Thyroid gland (tissue), 4 donors: ENCODE results near the gene KPRP. TPM values are rescaled to one million over a fixed set of nuclear protein-coding genes. Genes with fewer than 3 reads are reported as not detected.

Source experiments
- DNase-seq, 2 donors: peaks; one replicate each; pipeline ENCODE4 v3.0.0-alpha.2; 2019
- H3K27ac ChIP-seq, 3 donors: fragments of 200-600 bp; sonication (generic); 1 replicate in 2 of 3; 2 replicates in 1 of 3; pipeline ENCODE4 v1.5.1; 2016 to 2019; ENCODE audit warnings: mild to moderate bottlenecking in 1 of 3, moderate library complexity in 1 of 3
- H3K27me3 ChIP-seq: fragments of 200-600 bp; sonication (generic); one replicate; pipeline ENCODE4 v1.5.1; 2019
- H3K36me3 ChIP-seq, 2 donors: fragments of 200-600 bp; sonication (generic); one replicate each; pipeline ENCODE4 v1.5.1; 2016 to 2019
- H3K4me1 ChIP-seq, 2 donors: fragments of 200-600 bp; sonication (generic); one replicate each; pipeline ENCODE4 v1.5.1; 2017 to 2019
- H3K4me3 ChIP-seq, 3 donors: fragments of 200-600 bp; sonication (generic); replicated peaks in 1 of 3; 1 replicate in 2 of 3; 2 replicates in 1 of 3; pipeline ENCODE4 v1.5.1; 2016; ENCODE audit warnings: mild to moderate bottlenecking in 1 of 3
- H3K9me3 ChIP-seq: fragments of 200-600 bp; sonication (generic); one replicate; pipeline ENCODE4 v1.5.1; 2017
- CTCF ChIP-seq, 6 experiments: fragments of 200-600 bp in 3 of 6; fragments of 450-650 bp in 3 of 6; sonication (generic) in 3 of 6; IDR thresholded peaks; one replicate each; pipeline ENCODE4 v1.5.1; 2016 to 2019; ENCODE audit warnings: antibody characterized with exemption in 6 of 6, mild to moderate bottlenecking in 2 of 6, inconsistent platforms in 1 of 6, moderate library complexity in 1 of 6
- POLR2A ChIP-seq, 2 donors: fragments of 450-650 bp; IDR thresholded peaks; one replicate each; pipeline ENCODE4 v1.6.1; 2017; ENCODE audit warnings: antibody characterized with exemption in 2 of 2, mild to moderate bottlenecking in 2 of 2, moderate library complexity in 1 of 2
- WGBS, 2 donors: methylation state at CpG; one replicate each; pipeline ENCODE4 v1.1.5; 2017; 5-methylcytosine and 5-hydroxymethylcytosine counted together
- intact Hi-C: fragments of 100-400 bp; cut with DNase I; formaldehyde crosslinking; loops from one replicate; pipeline ENCODE4 v1.15.1; 2023
- total RNA-seq, 4 donors: library from RNA; depleted of rRNA; stranded (reverse); fragments of >200 nt; gene quantifications; one replicate each; pipeline ENCODE4 v1.2.3, GENCODE V29; 2016

Gene KPRP
- total RNA-seq, 4 donors from 2014 or later = not detected

GRCh38 chr1:152758636-152759035 is 811 bp downstream of the KPRP start:
- Histone ChIP-seq H3K4me3 (no peak overlapping the region), H3K4me1 (no peaks in the 10 kb centered on the region), H3K27ac (no peak overlapping the region), H3K27me3 (no peaks in the 10 kb centered on the region), H3K9me3 (no peaks in the 10 kb centered on the region), H3K36me3 (no peaks in the 10 kb centered on the region)
- intact Hi-C loops = no loop called here
- no peak for TF ChIP-seq CTCF (IDR thresholded peaks at IDR 0.05)
- no peak for TF ChIP-seq POLR2A (IDR thresholded peaks at IDR 0.05)
- 40 to 50% methylated on average over 4 of the region's 4 CpGs for WGBS, 2 donors
- DNase-seq = peak; percentile 82 to 85

- DNase-seq = no peak
- TF ChIP-seq POLR2A (IDR thresholded peaks at IDR 0.05) (no peak), CTCF (IDR thresholded peaks at IDR 0.05) (no peak)
- Histone ChIP-seq H3K36me3 (no peaks in the 10 kb centered on the region), H3K27me3 (no peaks in the 10 kb centered on the region), H3K4me1 (no peaks in the 10 kb centered on the region), H3K9me3 (no peaks in the 10 kb centered on the region), H3K4me3 (no peak overlapping the region), H3K27ac (no peak overlapping the region)
- intact Hi-C loops = no loop called here
- 91 to 98% methylated on average over 7 of the region's 8 CpGs for WGBS, 2 donors
Observed at GRCh38 chr1:152759453-152760173, 1.8 kb downstream of the KPRP start.

- intact Hi-C loops = no loop called here
- H3K36me3 ChIP-seq = no peaks in the 10 kb centered on the region
- H3K9me3 ChIP-seq = no peaks in the 10 kb centered on the region
- no peak overlapping the region for H3K27ac ChIP-seq
- 93 to 95% methylated on average over 31 of the region's 31 CpGs for WGBS, 2 donors
- no peak for DNase-seq
- H3K27me3 ChIP-seq = no peaks in the 10 kb centered on the region
- H3K4me3 ChIP-seq = no peak overlapping the region
- TF ChIP-seq POLR2A (IDR thresholded peaks at IDR 0.05) (no peak), CTCF (IDR thresholded peaks at IDR 0.05) (no peak)
- no peaks in the 10 kb centered on the region for H3K4me1 ChIP-seq
Observed at GRCh38 chr1:152760551-152761190, 2.8 kb downstream of the KPRP start.

GRCh38 chr1:152761609-152762213 is 3.9 kb downstream of the KPRP start:
- no peak overlapping the region for H3K27ac ChIP-seq
- H3K4me3 ChIP-seq = no peak overlapping the region
- no peak for DNase-seq
- intact Hi-C loops = no loop called here
- H3K4me1 ChIP-seq = no peaks in the 10 kb centered on the region
- H3K36me3 ChIP-seq = no peaks in the 10 kb centered on the region
- H3K27me3 ChIP-seq = no peaks in the 10 kb centered on the region
- no peak for TF ChIP-seq POLR2A (IDR thresholded peaks at IDR 0.05)
- TF ChIP-seq CTCF (IDR thresholded peaks at IDR 0.05) = no peak
- 94 to 95% methylated on average over 3 of the region's 3 CpGs for WGBS, 2 donors
- no peaks in the 10 kb centered on the region for H3K9me3 ChIP-seq
